CD4-positive, alpha-beta T cell treated with Interleukin-4 for 4 hours (primary cell): ENCODE data around the gene COL4A3.
A peak's percentile ranks its signal among the peaks of the same experiment; 100 is the strongest.

Experiments used
- DNase-seq: peaks from one replicate; pipeline ENCODE4 v3.0.0-alpha.2; 2020

COL4A3 gene

GRCh38 chr2:227296671-227297405 lies 132.4 kb downstream of the COL4A3 start:
- DNase-seq: no peak

- no peak for DNase-seq
These were observed 137.1 kb downstream of the COL4A3 start for GRCh38 chr2:227301523-227301922.

- no peak for DNase-seq
These were observed 144.4 kb downstream of the COL4A3 start for GRCh38 chr2:227308784-227309183.

GRCh38 chr2:227310756-227311110 lies 146.3 kb downstream of the COL4A3 start:
- DNase-seq: no peak

GRCh38 chr2:227311861-227312506 lies 147.6 kb downstream of the COL4A3 start:
- DNase-seq: no peak

- DNase-seq: no peak
These were observed 148.2 kb downstream of the COL4A3 start for GRCh38 chr2:227312579-227312978.

- DNase-seq: no peak
These were observed 148.9 kb downstream of the COL4A3 start for GRCh38 chr2:227313310-227313709.

- no peak for DNase-seq
These were observed 153.4 kb downstream of the COL4A3 start for GRCh38 chr2:227317834-227318233.

GRCh38 chr2:227320305-227321094 lies 156.1 kb downstream of the COL4A3 start:
- no peak for DNase-seq

- DNase-seq: no peak
These were observed 158.2 kb downstream of the COL4A3 start for GRCh38 chr2:227322530-227323205.

- no peak for DNase-seq
These were observed 159.4 kb downstream of the COL4A3 start for GRCh38 chr2:227323818-227324217.

GRCh38 chr2:227324642-227324994 lies 160.2 kb downstream of the COL4A3 start:
- DNase-seq: no peak

GRCh38 chr2:227324995-227325838 lies 160.8 kb downstream of the COL4A3 start, which contains the start of gene MFF:
TSS of gene MFF (plus strand) at chr2:227325251. CDS start at chr2:227330666, 5,415 bp downstream.
- DNase-seq: peak; percentile 96

GRCh38 chr2:227325839-227326195 lies 161.4 kb downstream of the COL4A3 start:
- DNase-seq: no peak

GRCh38 chr2:227326783-227327182 lies 162.4 kb downstream of the COL4A3 start:
- no peak for DNase-seq

GRCh38 chr2:227335713-227336112 lies 171.3 kb downstream of the COL4A3 start:
- no peak for DNase-seq

- no peak for DNase-seq
These were observed 173.0 kb downstream of the COL4A3 start for GRCh38 chr2:227337442-227337841.

- DNase-seq: no peak
These were observed 174.7 kb downstream of the COL4A3 start for GRCh38 chr2:227339098-227339599.

- no peak for DNase-seq
These were observed 175.7 kb downstream of the COL4A3 start for GRCh38 chr2:227340106-227340505.

- DNase-seq: no peak
These were observed 177.1 kb downstream of the COL4A3 start for GRCh38 chr2:227341553-227341952.

- DNase-seq: no peak
These were observed 179.8 kb downstream of the COL4A3 start for GRCh38 chr2:227344231-227344630.

- no peak for DNase-seq
These were observed 182.7 kb downstream of the COL4A3 start for GRCh38 chr2:227347117-227347516.
